GM13977 (cell line): ENCODE results near the gene ITSN1.

Experiments used
- DNase-seq: peaks from one replicate; pipeline ENCODE4 v3.0.0; 2012; ENCODE audit warnings: low spot score
- in situ Hi-C: fragments of 300-500 bp; cut with MboI; formaldehyde crosslinking; loops from one replicate; pipeline ENCODE4 v1.12.0; 2022; ENCODE audit warnings: low sequenced_read_pairs, low pct_unique_long_range_greater_than_20kb, mixed read lengths, inconsistent platforms; ENCODE audit not compliant: unreplicated experiment
- TF ChIP-seq, protein P1 (sequence below): IDR thresholded peaks from 2 replicates; pipeline ENCODE4 v1.5.1; 2012; ENCODE audit warnings: mild to moderate bottlenecking, control low read depth; ENCODE audit not compliant: insufficient read depth; ENCODE audit errors: extremely low read depth, missing control alignments

The ITSN1 gene

GRCh38 chr21:33643658-33644311, 1.5 kb downstream of the ITSN1 start:
- in situ Hi-C loops = no loop called here
- DNase-seq = no peak
- TF ChIP-seq, protein P1, sequence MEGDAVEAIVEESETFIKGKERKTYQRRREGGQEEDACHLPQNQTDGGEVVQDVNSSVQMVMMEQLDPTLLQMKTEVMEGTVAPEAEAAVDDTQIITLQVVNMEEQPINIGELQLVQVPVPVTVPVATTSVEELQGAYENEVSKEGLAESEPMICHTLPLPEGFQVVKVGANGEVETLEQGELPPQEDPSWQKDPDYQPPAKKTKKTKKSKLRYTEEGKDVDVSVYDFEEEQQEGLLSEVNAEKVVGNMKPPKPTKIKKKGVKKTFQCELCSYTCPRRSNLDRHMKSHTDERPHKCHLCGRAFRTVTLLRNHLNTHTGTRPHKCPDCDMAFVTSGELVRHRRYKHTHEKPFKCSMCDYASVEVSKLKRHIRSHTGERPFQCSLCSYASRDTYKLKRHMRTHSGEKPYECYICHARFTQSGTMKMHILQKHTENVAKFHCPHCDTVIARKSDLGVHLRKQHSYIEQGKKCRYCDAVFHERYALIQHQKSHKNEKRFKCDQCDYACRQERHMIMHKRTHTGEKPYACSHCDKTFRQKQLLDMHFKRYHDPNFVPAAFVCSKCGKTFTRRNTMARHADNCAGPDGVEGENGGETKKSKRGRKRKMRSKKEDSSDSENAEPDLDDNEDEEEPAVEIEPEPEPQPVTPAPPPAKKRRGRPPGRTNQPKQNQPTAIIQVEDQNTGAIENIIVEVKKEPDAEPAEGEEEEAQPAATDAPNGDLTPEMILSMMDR = no peak

GRCh38 chr21:33644383-33645074, 2.2 kb downstream of the ITSN1 start:
- in situ Hi-C loops = no loop called here
- no peak for DNase-seq
- TF ChIP-seq, protein P1 = no peak

- DNase-seq = no peak
- TF ChIP-seq, protein P1 = no peak
- in situ Hi-C loops = no loop called here
Measured at GRCh38 chr21:33645730-33646129, 3.4 kb downstream of the ITSN1 start.

DNA sequence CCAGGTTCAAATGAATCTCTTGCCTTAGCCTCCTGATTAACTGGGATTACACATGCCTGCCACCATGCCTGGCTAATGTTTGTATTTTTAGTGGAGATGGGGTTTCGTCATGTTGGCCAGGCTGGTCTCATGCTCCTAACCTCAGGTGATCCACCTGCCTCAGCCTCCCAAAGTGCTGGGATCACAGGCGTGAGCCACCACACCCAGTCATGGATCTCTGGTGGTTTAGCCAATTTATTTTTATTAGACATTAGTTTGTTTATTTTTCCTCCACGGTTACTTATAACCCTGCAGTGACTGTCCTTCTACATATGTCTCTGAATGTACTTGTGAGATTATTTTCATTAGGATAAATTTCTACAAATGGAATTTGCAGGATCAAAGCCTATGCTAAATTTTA, 5.3 kb downstream of the ITSN1 start:
- in situ Hi-C loops = no loop called here
- DNase-seq = no peak
- TF ChIP-seq, protein P1 = no peak

GRCh38 chr21:33648555-33648954, 6.3 kb downstream of the ITSN1 start:
- TF ChIP-seq, protein P1 = no peak
- in situ Hi-C loops = no loop called here
- DNase-seq = no peak

- TF ChIP-seq, protein P1 = no peak
- in situ Hi-C loops = no loop called here
- no peak for DNase-seq
Measured at GRCh38 chr21:33650230-33650629, 7.9 kb downstream of the ITSN1 start.
